Measurements from ENCODE around the gene UBE2M. TPM values are rescaled to one million over a fixed set of nuclear protein-coding genes. Genes with fewer than 3 reads are reported as not detected.

UBE2M gene
- polyA plus RNA-seq, 2 of the 4 experiments (the other 2 are of a cell fraction), result 139 to 190 TPM

- FAIRE-seq, result no peak
- ATAC-seq, result no peak
- Histone ChIP-seq H3K4me3 (no peak overlapping the region), H3K4me1 (peaks cover 7% of the 10 kb centered on the region), H3K9me3 (no peaks in the 10 kb centered on the region), H3K27ac (no peak overlapping the region), H3K4me2 (no peak overlapping the region)
- ChIA-PET CTCF (interaction anchor here (1.1 kb wide), 1 partner anchor 13 kb away, joined by 4 read pairs; no protein-coding TSS in a partner anchor), POLR2A (interaction anchor here (1.5 kb wide), 1 partner anchor 9 kb away, joined by 7 read pairs; no protein-coding TSS in a partner anchor)
- DNase-seq (ENCODE audit: low read depth in 1 of 2, low spot score in 1 of 2), result no peak
- no peak for TF ChIP-seq KDM1A (IDR thresholded peaks at IDR 0.05; ENCODE audit: low read depth)
- no peak for TF ChIP-seq HOXA7 (CRISPR knock-in tag; IDR thresholded peaks at IDR 0.05)
- no peak for TF ChIP-seq TFCP2L1 (CRISPR knock-in tag; IDR thresholded peaks at IDR 0.05)
- TF ChIP-seq NPAS2 (CRISPR knock-in tag; IDR thresholded peaks at IDR 0.05; ENCODE audit: borderline replicate concordance), result no peak
- no peak for TF ChIP-seq SMC3 (IDR thresholded peaks at IDR 0.05)
- TF ChIP-seq NFE2L2 (conservative IDR thresholded peaks at IDR 0.05; ENCODE audit: low read length), result no peak
- TF ChIP-seq HEYL (CRISPR knock-in tag; IDR thresholded peaks at IDR 0.05), result no peak
- TF ChIP-seq FOSL2 (IDR thresholded peaks at IDR 0.05), result no peak
- no peak for TF ChIP-seq FOSL2 (CRISPR knock-in tag; IDR thresholded peaks at IDR 0.05)
- no peak for TF ChIP-seq ZFP36 (IDR thresholded peaks at IDR 0.05; ENCODE audit: borderline replicate concordance, partially characterized antibody)
- TF ChIP-seq ZNF302 (CRISPR knock-in tag; IDR thresholded peaks at IDR 0.05), result no peak
- TF ChIP-seq, protein P1, sequence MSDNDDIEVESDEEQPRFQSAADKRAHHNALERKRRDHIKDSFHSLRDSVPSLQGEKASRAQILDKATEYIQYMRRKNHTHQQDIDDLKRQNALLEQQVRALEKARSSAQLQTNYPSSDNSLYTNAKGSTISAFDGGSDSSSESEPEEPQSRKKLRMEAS (IDR thresholded peaks at IDR 0.05), result no peak
- TF ChIP-seq BHLHE40 (IDR thresholded peaks at IDR 0.05; ENCODE audit: low read depth, low read length), result no peak
- no peak for TF ChIP-seq EHF (CRISPR knock-in tag; IDR thresholded peaks at IDR 0.05)
- WGBS (ENCODE audit: missing lambda C conversion rate), result 87% methylated on average over 4 of the region's 4 CpGs
Observed at GRCh38 chr19:58568453-58569130, 10.2 kb upstream of the UBE2M start.

DNA sequence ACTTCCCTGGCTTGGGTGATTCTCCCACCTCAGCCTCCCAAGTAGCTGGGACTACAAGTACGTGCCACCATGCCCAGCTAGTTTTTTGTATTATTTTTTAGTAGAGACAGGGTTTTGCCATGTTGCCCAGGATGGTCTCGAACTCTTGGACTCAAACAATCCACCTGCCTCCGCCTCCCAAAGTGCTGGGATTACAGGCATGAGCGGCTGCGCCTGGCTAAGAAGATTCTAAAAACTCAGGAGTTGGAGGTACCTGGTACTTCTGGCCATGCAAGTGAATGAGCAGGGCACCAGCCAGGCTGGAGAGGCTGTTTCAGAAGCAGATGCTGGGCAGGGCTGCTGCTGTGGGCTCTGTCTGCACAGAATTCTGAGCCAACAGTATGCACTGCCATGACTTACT is 8.6 kb upstream of the UBE2M start:
- no peak for FAIRE-seq

More for the DNA sequence above, 8.6 kb upstream of the UBE2M start:
- H3K4me1 ChIP-seq, result peaks cover 3% of the 10 kb centered on the region; the same call in 2 of the 3 replicates
- ChIA-PET CTCF (interaction anchor here (1.3 to 1.7 kb wide), 2 partner anchors 8 to 48 kb away, joined by 4 to 6 read pairs; partner anchors contain the start of gene ZBTB45), POLR2A (interaction anchor here (1.1 kb wide), 1 partner anchor 23 kb away, joined by 5 read pairs; the partner anchor contains the start of gene TRIM28)
- 94% methylated on average over 5 of the region's 5 CpGs for WGBS (ENCODE audit: missing lambda C conversion rate)
- ATAC-seq (no peak), DNase-seq (ENCODE audit: low read depth in 1 of 2, low spot score in 1 of 2) (no peak)
- no peak overlapping the region for H3K4me2 ChIP-seq
- no peak for TF ChIP-seq MYC (IDR thresholded peaks at IDR 0.05; ENCODE audit: borderline replicate concordance, low read length)
- TF ChIP-seq NR3C1 (IDR thresholded peaks at IDR 0.05), result no peak
- no peak for TF ChIP-seq CHD4 (IDR thresholded peaks at IDR 0.05; ENCODE audit: borderline replicate concordance)
- TF ChIP-seq HDAC2 (IDR thresholded peaks at IDR 0.05), result no peak
- no peak for TF ChIP-seq MAFK (IDR thresholded peaks at IDR 0.05; ENCODE audit: partially characterized antibody)
- no peak for TF ChIP-seq BHLHE40 (IDR thresholded peaks at IDR 0.05; ENCODE audit: low read depth, low read length)
- TF ChIP-seq, protein P2, sequence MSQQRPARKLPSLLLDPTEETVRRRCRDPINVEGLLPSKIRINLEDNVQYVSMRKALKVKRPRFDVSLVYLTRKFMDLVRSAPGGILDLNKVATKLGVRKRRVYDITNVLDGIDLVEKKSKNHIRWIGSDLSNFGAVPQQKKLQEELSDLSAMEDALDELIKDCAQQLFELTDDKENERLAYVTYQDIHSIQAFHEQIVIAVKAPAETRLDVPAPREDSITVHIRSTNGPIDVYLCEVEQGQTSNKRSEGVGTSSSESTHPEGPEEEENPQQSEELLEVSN (IDR thresholded peaks at IDR 0.05; ENCODE audit: borderline replicate concordance, low read depth), result no peak
- no peak for TF ChIP-seq HMGXB4 (CRISPR knock-in tag; IDR thresholded peaks at IDR 0.05; ENCODE audit: borderline replicate concordance)
- no peak for TF ChIP-seq ZC3H11A (IDR thresholded peaks at IDR 0.05)
- no peak for TF ChIP-seq TFCP2L1 (CRISPR knock-in tag; IDR thresholded peaks at IDR 0.05)
- TF ChIP-seq ESRRA (IDR thresholded peaks at IDR 0.05; ENCODE audit: borderline replicate concordance, low read length), result no peak
- TF ChIP-seq FOSB (CRISPR knock-in tag; IDR thresholded peaks at IDR 0.05), result no peak
- no peak for TF ChIP-seq CTCF (IDR thresholded peaks at IDR 0.05)
- no peak for TF ChIP-seq MAZ (IDR thresholded peaks at IDR 0.05; ENCODE audit: borderline replicate concordance, low read depth, low read length)
- no peak for TF ChIP-seq RAD21 (conservative IDR thresholded peaks at IDR 0.05 in 1 of 2, IDR thresholded peaks at IDR 0.05 in 1 of 2)
- no peak for TF ChIP-seq RARB (CRISPR knock-in tag; IDR thresholded peaks at IDR 0.05)
- no peak for TF ChIP-seq JUNB (IDR thresholded peaks at IDR 0.05)
- no peak for TF ChIP-seq SREBF2 (IDR thresholded peaks at IDR 0.05)
- no peak overlapping the region for H3K4me3 ChIP-seq
- no peaks in the 10 kb centered on the region for H3K9me3 ChIP-seq
- H3K27ac ChIP-seq, result no peak overlapping the region
